ENCODE measurements around the gene CCDC91. TPM values are rescaled to one million over a fixed set of nuclear protein-coding genes. Genes with fewer than 3 reads are reported as not detected.

CCDC91 gene
- total and polyA plus RNA-seq, 4 donors = 13.4 to 41.3 (median 23.3) TPM

GRCh38 chr12:28292699-28293098 is 102.4 kb downstream of the CCDC91 start:
- Histone ChIP-seq H3K4me3 (no peak overlapping the region), H3K27ac (ENCODE audit: low read depth in 1 of 2, low read length in 1 of 2) (no peak overlapping the region), H3K9me3 (ENCODE audit: control insufficient read depth in 4 of 4, insufficient read depth in 3 of 4, low read length in 3 of 4) (peaks cover 0 to 12% (median 5%) of the 10 kb centered on the region in 4 donors), H3K9ac (ENCODE audit: insufficient read depth in 1 of 2, low read length in 2 of 2) (no peak overlapping the region), H3K36me3 (ENCODE audit: control insufficient read depth in 4 of 4, insufficient read depth in 4 of 4, low read length in 4 of 4) (peaks cover 0 to 2% (median 0%) of the 10 kb centered on the region in 4 donors), H3K27me3 (ENCODE audit: control insufficient read depth in 3 of 3, insufficient read depth in 3 of 3, low read length in 2 of 3) (no peaks in the 10 kb centered on the region), H3K4me1 (ENCODE audit: control insufficient read depth in 5 of 5, insufficient read depth in 5 of 5, low read length in 5 of 5) (no peaks in the 10 kb centered on the region)
- TF ChIP-seq CTCF (IDR thresholded peaks at IDR 0.05; ENCODE audit: control extremely low read depth, extremely low read depth) = no peak
- WGBS, 2 donors = 74 to 96% methylated on average over 2 of the region's 2 CpGs
- DNase-seq (peak in 1 of 3 donors; percentile 5), ATAC-seq (ENCODE audit: insufficient read depth, low FRiP score) (no peak)

GRCh38 chr12:28294300-28294699 is 104.0 kb downstream of the CCDC91 start:
- no peak for TF ChIP-seq CTCF (IDR thresholded peaks at IDR 0.05; ENCODE audit: control extremely low read depth, extremely low read depth)
- no peak overlapping the region for H3K9ac ChIP-seq (ENCODE audit: insufficient read depth in 1 of 2, low read length in 2 of 2)
- peaks cover 0 to 2% (median 0%) of the 10 kb centered on the region in 4 donors for H3K36me3 ChIP-seq (ENCODE audit: control insufficient read depth in 4 of 4, insufficient read depth in 4 of 4, low read length in 4 of 4)
- H3K4me1 ChIP-seq (ENCODE audit: control insufficient read depth in 5 of 5, insufficient read depth in 5 of 5, low read length in 5 of 5) = no peaks in the 10 kb centered on the region
- H3K27me3 ChIP-seq (ENCODE audit: control insufficient read depth in 3 of 3, insufficient read depth in 3 of 3, low read length in 2 of 3) = no peaks in the 10 kb centered on the region
- WGBS, 2 donors = 79 to 81% methylated on average over 6 of the region's 6 CpGs
- peaks cover 0 to 8% (median 4%) of the 10 kb centered on the region in 4 donors for H3K9me3 ChIP-seq (ENCODE audit: control insufficient read depth in 4 of 4, insufficient read depth in 3 of 4, low read length in 3 of 4)
- DNase-seq (no peak), ATAC-seq (ENCODE audit: insufficient read depth, low FRiP score) (no peak)
- no peak overlapping the region for H3K4me3 ChIP-seq
- no peak overlapping the region for H3K27ac ChIP-seq (ENCODE audit: low read depth in 1 of 2, low read length in 1 of 2)

- H3K27ac ChIP-seq (ENCODE audit: low read depth in 1 of 2, low read length in 1 of 2) = no peak overlapping the region
- peaks cover 0 to 2% (median 0%) of the 10 kb centered on the region in 4 donors for H3K36me3 ChIP-seq (ENCODE audit: control insufficient read depth in 4 of 4, insufficient read depth in 4 of 4, low read length in 4 of 4)
- TF ChIP-seq CTCF (IDR thresholded peaks at IDR 0.05; ENCODE audit: control extremely low read depth, extremely low read depth) = no peak
- H3K4me1 ChIP-seq (ENCODE audit: control insufficient read depth in 5 of 5, insufficient read depth in 5 of 5, low read length in 5 of 5) = no peaks in the 10 kb centered on the region
- DNase-seq = no peak
- no peak overlapping the region for H3K4me3 ChIP-seq
- H3K27me3 ChIP-seq (ENCODE audit: control insufficient read depth in 3 of 3, insufficient read depth in 3 of 3, low read length in 2 of 3) = no peaks in the 10 kb centered on the region
- no peak overlapping the region for H3K9ac ChIP-seq (ENCODE audit: insufficient read depth in 1 of 2, low read length in 2 of 2)
- peaks cover 0 to 6% (median 0%) of the 10 kb centered on the region in 4 donors for H3K9me3 ChIP-seq (ENCODE audit: control insufficient read depth in 4 of 4, insufficient read depth in 3 of 4, low read length in 3 of 4)
- WGBS, 2 donors = 97 to 99% methylated on average over 2 of the region's 2 CpGs
- no peak for ATAC-seq (ENCODE audit: insufficient read depth, low FRiP score)
Measured at GRCh38 chr12:28296287-28296686, 106.0 kb downstream of the CCDC91 start.

GRCh38 chr12:28303192-28303591 is 112.9 kb downstream of the CCDC91 start:
- ATAC-seq (ENCODE audit: insufficient read depth, low FRiP score) = no peak
- H3K9me3 ChIP-seq (ENCODE audit: control insufficient read depth in 4 of 4, insufficient read depth in 3 of 4, low read length in 3 of 4) = no peaks in the 10 kb centered on the region
- peaks cover 0 to 4% (median under 1%) of the 10 kb centered on the region in 4 donors for H3K36me3 ChIP-seq (ENCODE audit: control insufficient read depth in 4 of 4, insufficient read depth in 4 of 4, low read length in 4 of 4)
- H3K4me3 ChIP-seq = no peak overlapping the region
- H3K9ac ChIP-seq (ENCODE audit: insufficient read depth in 1 of 2, low read length in 2 of 2) = no peak overlapping the region
- no peak overlapping the region for H3K27ac ChIP-seq (ENCODE audit: low read depth in 1 of 2, low read length in 1 of 2)
- H3K4me1 ChIP-seq (ENCODE audit: control insufficient read depth in 5 of 5, insufficient read depth in 5 of 5, low read length in 5 of 5) = no peaks in the 10 kb centered on the region
- no peaks in the 10 kb centered on the region for H3K27me3 ChIP-seq (ENCODE audit: control insufficient read depth in 3 of 3, insufficient read depth in 3 of 3, low read length in 2 of 3)
- no peak for DNase-seq
- no peak for TF ChIP-seq CTCF (IDR thresholded peaks at IDR 0.05; ENCODE audit: control extremely low read depth, extremely low read depth)
- WGBS, 2 donors = 95 to 100% methylated on average over 3 of the region's 3 CpGs
